ENCODE data around the gene IL21R.

Gene IL21R

DNA sequence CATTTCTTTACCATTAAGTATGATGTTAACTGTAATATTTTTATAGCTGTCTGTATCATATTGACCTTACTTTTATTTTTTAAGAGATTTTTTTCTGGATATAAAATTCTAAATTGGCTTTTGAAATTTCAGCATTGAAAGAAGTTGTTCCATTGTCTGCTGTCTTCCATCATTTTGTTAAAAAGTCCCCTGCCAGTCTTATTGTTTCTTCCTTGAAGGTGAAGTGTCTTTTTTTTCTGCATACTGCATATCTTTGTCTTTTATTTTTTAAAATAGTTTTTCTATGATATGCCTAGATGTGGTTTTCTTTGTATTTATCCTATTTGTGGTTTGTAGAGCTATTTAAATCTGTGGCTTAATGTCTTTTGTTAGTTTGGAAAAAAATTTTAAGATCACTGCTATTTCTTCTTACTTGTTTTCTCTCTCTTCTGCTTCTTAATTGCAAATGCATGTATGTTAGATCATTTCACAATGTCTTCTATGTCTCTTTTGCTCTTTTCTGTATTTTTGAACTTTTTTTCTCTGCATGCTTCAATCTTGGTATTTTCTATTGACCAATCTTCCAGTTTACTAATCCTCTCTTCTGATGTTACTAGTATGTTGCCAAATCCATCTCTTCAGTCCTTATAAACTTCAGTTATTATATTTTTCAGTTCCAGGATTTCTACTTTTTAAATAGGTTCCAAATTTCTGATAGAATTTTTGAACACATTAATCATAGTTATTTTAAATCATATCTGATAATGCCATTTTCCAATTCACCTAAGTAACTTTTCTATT is 20.2 kb downstream of the IL21R start:
- TF ChIP-seq GABPA (IDR thresholded peaks at IDR 0.05; ENCODE audit: low read depth) (no peak), CTCF (IDR thresholded peaks at IDR 0.05; ENCODE audit: insufficient read depth, low read length) (no peak), SPI1 (IDR thresholded peaks at IDR 0.05; ENCODE audit: borderline replicate concordance, low read depth) (no peak), POLR2AphosphoS5 (IDR thresholded peaks at IDR 0.05; ENCODE audit: low read depth) (no peak)
- TF ChIP-seq, protein P1, sequence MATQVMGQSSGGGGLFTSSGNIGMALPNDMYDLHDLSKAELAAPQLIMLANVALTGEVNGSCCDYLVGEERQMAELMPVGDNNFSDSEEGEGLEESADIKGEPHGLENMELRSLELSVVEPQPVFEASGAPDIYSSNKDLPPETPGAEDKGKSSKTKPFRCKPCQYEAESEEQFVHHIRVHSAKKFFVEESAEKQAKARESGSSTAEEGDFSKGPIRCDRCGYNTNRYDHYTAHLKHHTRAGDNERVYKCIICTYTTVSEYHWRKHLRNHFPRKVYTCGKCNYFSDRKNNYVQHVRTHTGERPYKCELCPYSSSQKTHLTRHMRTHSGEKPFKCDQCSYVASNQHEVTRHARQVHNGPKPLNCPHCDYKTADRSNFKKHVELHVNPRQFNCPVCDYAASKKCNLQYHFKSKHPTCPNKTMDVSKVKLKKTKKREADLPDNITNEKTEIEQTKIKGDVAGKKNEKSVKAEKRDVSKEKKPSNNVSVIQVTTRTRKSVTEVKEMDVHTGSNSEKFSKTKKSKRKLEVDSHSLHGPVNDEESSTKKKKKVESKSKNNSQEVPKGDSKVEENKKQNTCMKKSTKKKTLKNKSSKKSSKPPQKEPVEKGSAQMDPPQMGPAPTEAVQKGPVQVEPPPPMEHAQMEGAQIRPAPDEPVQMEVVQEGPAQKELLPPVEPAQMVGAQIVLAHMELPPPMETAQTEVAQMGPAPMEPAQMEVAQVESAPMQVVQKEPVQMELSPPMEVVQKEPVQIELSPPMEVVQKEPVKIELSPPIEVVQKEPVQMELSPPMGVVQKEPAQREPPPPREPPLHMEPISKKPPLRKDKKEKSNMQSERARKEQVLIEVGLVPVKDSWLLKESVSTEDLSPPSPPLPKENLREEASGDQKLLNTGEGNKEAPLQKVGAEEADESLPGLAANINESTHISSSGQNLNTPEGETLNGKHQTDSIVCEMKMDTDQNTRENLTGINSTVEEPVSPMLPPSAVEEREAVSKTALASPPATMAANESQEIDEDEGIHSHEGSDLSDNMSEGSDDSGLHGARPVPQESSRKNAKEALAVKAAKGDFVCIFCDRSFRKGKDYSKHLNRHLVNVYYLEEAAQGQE (IDR thresholded peaks at IDR 0.05; ENCODE audit: insufficient replicate concordance, low read depth), result no peak
- no peak overlapping the region for H3K27ac ChIP-seq (replicated peaks)
- no peak for DNase-seq (ENCODE audit: low read depth in 1 of 2, low spot score in 1 of 2)

GRCh38 chr16:27424772-27425498 is 23.0 kb downstream of the IL21R start:
- no peak for TF ChIP-seq POLR2AphosphoS5 (IDR thresholded peaks at IDR 0.05; ENCODE audit: low read depth)
- TF ChIP-seq GABPA (IDR thresholded peaks at IDR 0.05; ENCODE audit: low read depth), result no peak
- TF ChIP-seq, protein P1 (IDR thresholded peaks at IDR 0.05; ENCODE audit: insufficient replicate concordance, low read depth), result no peak
- TF ChIP-seq CTCF (IDR thresholded peaks at IDR 0.05; ENCODE audit: insufficient read depth, low read length), result no peak
- no peak for TF ChIP-seq SPI1 (IDR thresholded peaks at IDR 0.05; ENCODE audit: borderline replicate concordance, low read depth)
- no peak for DNase-seq (ENCODE audit: low read depth in 1 of 2, low spot score in 1 of 2)
- H3K27me3 ChIP-seq (ENCODE audit: insufficient read depth, poor library complexity, severe bottlenecking), result no peaks in the 10 kb centered on the region
- H3K27ac ChIP-seq (replicated peaks), result no peak overlapping the region
- H3K4me3 ChIP-seq (replicated peaks; ENCODE audit: insufficient read depth, low read length), result no peak overlapping the region

More for the DNA sequence above, 20.2 kb downstream of the IL21R start:
- Histone ChIP-seq H3K27me3 (ENCODE audit: insufficient read depth, poor library complexity, severe bottlenecking) (no peaks in the 10 kb centered on the region), H3K4me3 (replicated peaks; ENCODE audit: insufficient read depth, low read length) (no peak overlapping the region)

GRCh38 chr16:27425961-27426360 is 24.0 kb downstream of the IL21R start:
- no peak for DNase-seq (ENCODE audit: low read depth in 1 of 2, low spot score in 1 of 2)
- Histone ChIP-seq H3K4me3 (replicated peaks; ENCODE audit: insufficient read depth, low read length) (no peak overlapping the region), H3K27ac (replicated peaks) (no peak overlapping the region), H3K27me3 (ENCODE audit: insufficient read depth, poor library complexity, severe bottlenecking) (no peaks in the 10 kb centered on the region)
- TF ChIP-seq GABPA (IDR thresholded peaks at IDR 0.05; ENCODE audit: low read depth) (no peak), SPI1 (IDR thresholded peaks at IDR 0.05; ENCODE audit: borderline replicate concordance, low read depth) (no peak), CTCF (IDR thresholded peaks at IDR 0.05; ENCODE audit: insufficient read depth, low read length) (no peak), POLR2AphosphoS5 (IDR thresholded peaks at IDR 0.05; ENCODE audit: low read depth) (no peak)
- TF ChIP-seq, protein P1 (IDR thresholded peaks at IDR 0.05; ENCODE audit: insufficient replicate concordance, low read depth), result no peak
